Suprapubic skin (tissue), 4 donors: ENCODE measurements around the gene CDC14A. TPM values are rescaled to one million over a fixed set of nuclear protein-coding genes. Genes with fewer than 3 reads are reported as not detected.
"Not testable (repeated sequence)": the region's sequence is repeated elsewhere in the genome, so short reads cannot be mapped to it uniquely, and the experiment has no call there.

Experiments used
- DNase-seq, 2 donors: peaks; one replicate each; pipeline ENCODE4 v3.0.0-alpha.2; 2019; ENCODE audit warnings: low spot score in 2 of 2
- H3K27ac ChIP-seq: fragments of 200-600 bp; sonication (generic); one replicate; pipeline ENCODE4 v1.5.1; 2019
- H3K27me3 ChIP-seq: fragments of 200-600 bp; sonication (generic); one replicate; pipeline ENCODE4 v1.5.1; 2019
- H3K36me3 ChIP-seq: fragments of 200-600 bp; sonication (generic); one replicate; pipeline ENCODE4 v1.5.1; 2019
- H3K4me1 ChIP-seq: fragments of 200-600 bp; sonication (generic); one replicate; pipeline ENCODE4 v1.5.1; 2019
- H3K4me3 ChIP-seq: fragments of 200-600 bp; sonication (generic); one replicate; pipeline ENCODE4 v1.5.1; 2019; ENCODE audit warnings: mild to moderate bottlenecking
- H3K9me3 ChIP-seq: fragments of 200-600 bp; sonication (generic); one replicate; pipeline ENCODE4 v1.5.1; 2019
- CTCF ChIP-seq, 2 donors: fragments of 200-600 bp in 1 of 2; fragments of 450-650 bp in 1 of 2; sonication (generic) in 1 of 2; IDR thresholded peaks; one replicate each; pipeline ENCODE4 v1.5.1; 2016 to 2019; ENCODE audit warnings: antibody characterized with exemption in 2 of 2, mild to moderate bottlenecking in 1 of 2, moderate library complexity in 1 of 2
- EP300 ChIP-seq: sonication (generic); formaldehyde crosslinking; IDR thresholded peaks from one replicate; pipeline ENCODE4 v1.6.1; 2017; ENCODE audit warnings: antibody characterized with exemption
- POLR2A ChIP-seq, 2 donors: fragments of 450-650 bp; IDR thresholded peaks; one replicate each; pipeline ENCODE4 v1.6.1; 2017; ENCODE audit warnings: antibody characterized with exemption in 2 of 2, mild to moderate bottlenecking in 2 of 2, moderate library complexity in 2 of 2
- POLR2AphosphoS5 ChIP-seq, 3 donors: sonication (generic); formaldehyde crosslinking; IDR thresholded peaks; one replicate each; pipeline ENCODE4 v1.6.1; 2017; ENCODE audit warnings: antibody characterized with exemption in 3 of 3
- WGBS: methylation state at CpG from one replicate; pipeline ENCODE4 v1.1.5; 2018; 5-methylcytosine and 5-hydroxymethylcytosine counted together
- total RNA-seq, 4 donors: library from RNA; depleted of rRNA; stranded (reverse); fragments of >200 nt; gene quantifications; one replicate each; pipeline ENCODE4 v1.1.0, GENCODE V29; 2016

Gene CDC14A
- total RNA-seq, 4 donors from 2014 or later = 9.9 to 22.8 (median 17.5) TPM

- Histone ChIP-seq H3K9me3 (no peaks in the 10 kb centered on the region), H3K4me1 (peaks cover 9% of the 10 kb centered on the region), H3K27me3 (no peaks in the 10 kb centered on the region), H3K4me3 (no peak overlapping the region), H3K36me3 (peaks cover 7% of the 10 kb centered on the region), H3K27ac (no peak overlapping the region)
- TF ChIP-seq POLR2AphosphoS5 (IDR thresholded peaks at IDR 0.05) = no peak
- TF ChIP-seq CTCF (IDR thresholded peaks at IDR 0.05) = no peak
- no peak for TF ChIP-seq POLR2A (IDR thresholded peaks at IDR 0.05)
- TF ChIP-seq EP300 = no peak
- no peak for DNase-seq
- 99% methylated on average over 5 of the region's 5 CpGs for WGBS
Measured at GRCh38 chr1:100395913-100396312, 43.6 kb downstream of the CDC14A start.

DNA sequence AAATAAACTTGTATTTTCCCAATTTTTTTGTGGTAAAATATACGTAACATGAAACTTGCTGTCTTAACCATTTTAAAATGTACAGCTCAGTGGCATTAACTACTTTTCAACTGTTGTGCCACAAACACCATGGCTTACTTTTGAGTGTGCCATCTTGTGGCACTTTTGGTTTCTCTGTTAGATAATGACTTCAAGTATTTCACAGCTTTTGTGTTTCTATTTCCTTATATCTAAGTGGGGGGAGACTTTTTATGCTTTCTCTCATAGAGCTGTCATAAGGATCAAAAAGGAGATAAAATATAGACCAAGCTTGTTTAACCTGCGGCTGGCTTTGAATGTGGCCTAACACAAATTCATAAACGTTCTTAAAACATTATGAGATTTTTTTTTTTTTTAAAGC lies 44.3 kb downstream of the CDC14A start:
- no peak for TF ChIP-seq POLR2A (IDR thresholded peaks at IDR 0.05)
- 85% methylated on average over 3 of the region's 3 CpGs for WGBS

DNA sequence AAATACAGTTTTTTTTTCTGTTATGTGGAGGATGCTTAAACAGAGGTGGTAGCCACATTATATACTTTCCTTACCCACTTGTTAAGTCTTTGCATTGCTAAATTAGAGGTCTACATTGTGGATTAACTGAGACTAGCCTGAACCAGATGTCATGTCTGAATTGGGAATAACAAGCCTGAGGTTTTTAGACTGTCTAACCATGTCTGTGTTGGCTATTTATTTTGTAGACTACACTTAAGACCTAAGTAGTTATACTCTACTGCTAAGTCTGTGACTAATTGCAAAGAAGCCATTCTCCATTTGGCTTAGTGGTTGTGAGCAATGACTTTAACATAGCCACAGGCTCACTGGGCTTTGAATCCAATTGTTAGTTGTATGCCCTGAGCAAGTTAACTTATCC lies 45.4 kb downstream of the CDC14A start:
- H3K27ac ChIP-seq = no peak overlapping the region
- no peak for DNase-seq
- no peaks in the 10 kb centered on the region for H3K36me3 ChIP-seq
- TF ChIP-seq CTCF (IDR thresholded peaks at IDR 0.05) (no peak), POLR2A (IDR thresholded peaks at IDR 0.05) (no peak), EP300 (no peak), POLR2AphosphoS5 (IDR thresholded peaks at IDR 0.05) (no peak)
- peaks cover 10% of the 10 kb centered on the region for H3K4me1 ChIP-seq
- H3K4me3 ChIP-seq = no peak overlapping the region
- H3K27me3 ChIP-seq = no peaks in the 10 kb centered on the region
- H3K9me3 ChIP-seq = no peaks in the 10 kb centered on the region

More for the DNA sequence above, 44.3 kb downstream of the CDC14A start:
- H3K4me1 ChIP-seq = peaks cover 10% of the 10 kb centered on the region
- H3K27me3 ChIP-seq = no peaks in the 10 kb centered on the region
- H3K9me3 ChIP-seq = no peaks in the 10 kb centered on the region
- H3K27ac ChIP-seq = no peak overlapping the region
- no peak overlapping the region for H3K4me3 ChIP-seq
- no peak for DNase-seq
- H3K36me3 ChIP-seq = peaks cover 3% of the 10 kb centered on the region

GRCh38 chr1:100398648-100399047 lies 46.3 kb downstream of the CDC14A start:
- no peaks in the 10 kb centered on the region for H3K27me3 ChIP-seq
- H3K36me3 ChIP-seq = no peaks in the 10 kb centered on the region
- TF ChIP-seq CTCF (IDR thresholded peaks at IDR 0.05) = no peak
- TF ChIP-seq POLR2A (IDR thresholded peaks at IDR 0.05) = no peak
- TF ChIP-seq POLR2AphosphoS5 (IDR thresholded peaks at IDR 0.05) = no peak
- no peak for TF ChIP-seq EP300
- WGBS = 91% methylated on average over 2 of the region's 2 CpGs
- no peak for DNase-seq
- no peaks in the 10 kb centered on the region for H3K9me3 ChIP-seq
- H3K4me1 ChIP-seq = peaks cover 10% of the 10 kb centered on the region
- no peak overlapping the region for H3K4me3 ChIP-seq
- H3K27ac ChIP-seq = no peak overlapping the region

- 58% methylated on average over 2 of the region's 2 CpGs for WGBS
- Histone ChIP-seq H3K36me3 (no peaks in the 10 kb centered on the region), H3K27ac (peak overlapping the region; percentile 29), H3K4me3 (no peak overlapping the region), H3K4me1 (peaks cover 8% of the 10 kb centered on the region), H3K9me3 (no peaks in the 10 kb centered on the region), H3K27me3 (no peaks in the 10 kb centered on the region)
- TF ChIP-seq CTCF (IDR thresholded peaks at IDR 0.05) (no peak), EP300 (no peak), POLR2A (IDR thresholded peaks at IDR 0.05) (no peak), POLR2AphosphoS5 (IDR thresholded peaks at IDR 0.05) (no peak)
- DNase-seq = no peak
Measured at GRCh38 chr1:100400404-100400803, 48.1 kb downstream of the CDC14A start.

- H3K4me1 ChIP-seq = peaks cover 8% of the 10 kb centered on the region
- TF ChIP-seq POLR2AphosphoS5 (IDR thresholded peaks at IDR 0.05) (no peak), POLR2A (IDR thresholded peaks at IDR 0.05) (no peak)
- WGBS = 83% methylated on average over 2 of the region's 2 CpGs
Measured at GRCh38 chr1:100404821-100405220, 52.5 kb downstream of the CDC14A start.

DNA sequence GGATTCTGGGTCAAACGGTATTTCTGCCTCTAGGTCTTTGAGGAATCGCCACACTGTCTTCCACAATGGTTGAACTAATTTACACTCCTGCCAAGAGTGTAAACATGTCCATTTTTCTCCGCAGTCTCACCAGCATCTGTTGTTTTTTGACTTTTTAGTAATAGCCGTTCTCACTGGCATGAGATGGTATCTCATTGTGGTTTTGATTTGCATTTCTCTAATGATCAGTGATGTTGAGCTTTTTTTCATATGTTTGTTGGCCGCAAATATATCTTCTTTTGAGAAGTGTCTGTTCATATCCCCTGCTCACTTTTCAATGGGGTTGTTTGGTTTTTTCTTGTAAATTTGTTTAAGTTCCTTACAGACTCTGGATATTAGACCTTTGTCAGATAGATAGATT lies 53.6 kb downstream of the CDC14A start:
- H3K4me3 ChIP-seq, H3K27me3 ChIP-seq, H3K36me3 ChIP-seq, H3K9me3 ChIP-seq, DNase-seq, H3K4me1 ChIP-seq, H3K27ac ChIP-seq: not testable (repeated sequence)
- WGBS = 90% methylated on average over 5 of the region's 5 CpGs

More at GRCh38 chr1:100404821-100405220, 52.5 kb downstream of the CDC14A start:
- Histone ChIP-seq H3K27me3 (no peaks in the 10 kb centered on the region), H3K27ac (no peak overlapping the region), H3K9me3 (no peaks in the 10 kb centered on the region), H3K4me3 (no peak overlapping the region), H3K36me3 (no peaks in the 10 kb centered on the region)
- no peak for DNase-seq

DNA sequence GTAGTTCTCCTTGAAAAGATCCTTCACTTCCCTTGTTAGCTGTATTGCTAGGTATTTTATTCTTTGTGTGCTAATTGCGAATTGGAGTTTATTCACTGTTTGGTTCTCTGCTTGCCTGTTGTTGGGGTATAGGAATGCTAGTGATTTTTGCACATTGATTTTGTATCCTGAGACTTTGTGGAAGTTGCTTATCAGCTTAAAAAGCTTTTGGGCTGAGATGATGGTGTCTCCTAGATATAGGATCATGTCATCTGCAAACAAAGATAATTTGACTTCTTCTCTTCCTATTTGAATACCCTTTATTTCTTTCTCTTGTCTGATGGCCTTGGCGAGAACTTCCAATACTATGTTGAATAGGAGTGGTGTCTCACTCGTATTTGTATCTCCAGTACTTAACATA lies 55.1 kb downstream of the CDC14A start:
- not testable (repeated sequence) for H3K9me3 ChIP-seq, H3K36me3 ChIP-seq, DNase-seq, H3K27ac ChIP-seq, H3K4me1 ChIP-seq, H3K27me3 ChIP-seq, H3K4me3 ChIP-seq
- 92% methylated on average over 3 of the region's 3 CpGs for WGBS
